HEK293T (cell line): ENCODE data around the gene IFI27L1.

ENCODE experiments used
- CTCF ChIA-PET: fragments of 350-600 bp; formaldehyde crosslinking; extraction: SDS; loops from one replicate; lab custom pipeline; 2021; ENCODE audit warnings: antibody characterized with exemption, inconsistent platforms; lab: Yijun Ruan, JAX
- POLR2A ChIA-PET: fragments of 350-600 bp; formaldehyde crosslinking; extraction: SDS; loops from one replicate; lab custom pipeline; 2020; ENCODE audit warnings: antibody characterized with exemption, inconsistent platforms; lab: Yijun Ruan, JAX
- DNase-seq: peaks from one replicate; pipeline ENCODE4 v3.0.0; 2012; ENCODE audit warnings: mixed read lengths; ENCODE audit errors: extremely low spot score
- ARNT ChIP-seq: fragments of 450-650 bp; IDR thresholded peaks from 2 replicates; pipeline ENCODE4 v1.6.1; 2017; ENCODE audit warnings: mild to moderate bottlenecking
- BHLHE40 ChIP-seq: fragments of 450-650 bp; IDR thresholded peaks from 2 replicates; pipeline ENCODE4 v1.6.1; 2016; ENCODE audit warnings: mild to moderate bottlenecking, moderate library complexity, borderline replicate concordance
- CTBP1 ChIP-seq: fragments of 450-650 bp; IDR thresholded peaks from 2 replicates; pipeline ENCODE4 v1.6.1; 2016; ENCODE audit warnings: borderline replicate concordance
- ELF4 ChIP-seq: fragments of 450-650 bp; IDR thresholded peaks from 2 replicates; pipeline ENCODE4 v1.6.1; 2017; ENCODE audit warnings: antibody characterized with exemption
- FOXA1 ChIP-seq: fragments of 450-650 bp; IDR thresholded peaks from 2 replicates; pipeline ENCODE4 v1.6.1; 2016; ENCODE audit warnings: mild to moderate bottlenecking
- FOXK2 ChIP-seq: fragments of 450-650 bp; IDR thresholded peaks from 2 replicates; pipeline ENCODE4 v1.6.1; 2016; ENCODE audit warnings: mild to moderate bottlenecking
- FOXM1 ChIP-seq: fragments of 450-650 bp; IDR thresholded peaks from 2 replicates; pipeline ENCODE4 v1.6.1; 2017; ENCODE audit warnings: mild to moderate bottlenecking, borderline replicate concordance
- HDGF ChIP-seq: fragments of 450-650 bp; IDR thresholded peaks from 2 replicates; pipeline ENCODE4 v1.6.1; 2017; ENCODE audit warnings: antibody characterized with exemption, borderline replicate concordance
- L3MBTL2 ChIP-seq: fragments of 450-650 bp; conservative IDR thresholded peaks from 2 replicates; pipeline ENCODE4 v1.6.1; 2016; ENCODE audit warnings: mild to moderate bottlenecking
- LEF1 ChIP-seq: fragments of 450-650 bp; IDR thresholded peaks from 2 replicates; pipeline ENCODE4 v1.6.1; 2017; ENCODE audit warnings: mild to moderate bottlenecking, borderline replicate concordance
- NFRKB ChIP-seq: fragments of 450-650 bp; IDR thresholded peaks from 2 replicates; pipeline ENCODE4 v1.6.1; 2016; ENCODE audit warnings: mild to moderate bottlenecking, moderate library complexity
- PKNOX1 ChIP-seq: fragments of 450-650 bp; IDR thresholded peaks from 2 replicates; pipeline ENCODE4 v1.6.1; 2016
- SP1 ChIP-seq: fragments of 450-650 bp; IDR thresholded peaks from 2 replicates; pipeline ENCODE4 v1.6.1; 2017
- SUZ12 ChIP-seq: fragments of 450-650 bp; IDR thresholded peaks from 2 replicates; pipeline ENCODE4 v1.6.1; 2016; ENCODE audit warnings: mild to moderate bottlenecking
- TARDBP ChIP-seq: fragments of 450-650 bp; IDR thresholded peaks from 2 replicates; pipeline ENCODE4 v1.6.1; 2016
- ZNF384 ChIP-seq: fragments of 450-650 bp; IDR thresholded peaks from 2 replicates; pipeline ENCODE4 v1.6.1; 2016

IFI27L1 gene

GRCh38 chr14:94038510-94038909 is 42.6 kb upstream of the IFI27L1 start:
- no peak for DNase-seq
- TF ChIP-seq TARDBP (no peak), PKNOX1 (no peak), SP1 (no peak), FOXM1 (no peak), LEF1 (no peak), HDGF (no peak), SUZ12 (no peak), ZNF384 (no peak), FOXK2 (no peak), ELF4 (no peak), BHLHE40 (no peak), FOXA1 (no peak)
- POLR2A ChIA-PET, result interaction anchor here (1.0 to 1.1 kb wide), 2 partner anchors 13 to 98 kb away, joined by 3 read pairs; partner anchors contain the start of gene OTUB2
- CTCF ChIA-PET, result interaction anchor here (4.9 kb wide), 1 partner anchor 99 kb away, joined by 41 read pairs; no protein-coding TSS in a partner anchor

GRCh38 chr14:94038921-94039629 is 42.0 kb upstream of the IFI27L1 start:
- no peak for DNase-seq
- CTCF ChIA-PET, result interaction anchor here (4.9 kb wide), 1 partner anchor 98 kb away, joined by 41 read pairs; no protein-coding TSS in a partner anchor

GRCh38 chr14:94040247-94040646 is 40.9 kb upstream of the IFI27L1 start:
- no peak for DNase-seq
- ChIA-PET POLR2A (no interaction called here), CTCF (no interaction called here)
- no peak for TF ChIP-seq ZNF384
- no peak for TF ChIP-seq SP1
- TF ChIP-seq ELF4, result no peak
- TF ChIP-seq ARNT, result no peak
- no peak for TF ChIP-seq FOXA1
- TF ChIP-seq FOXM1, result no peak
- no peak for TF ChIP-seq BHLHE40
- no peak for TF ChIP-seq L3MBTL2

More at GRCh38 chr14:94038921-94039629, 42.0 kb upstream of the IFI27L1 start:
- POLR2A ChIA-PET, result no interaction called here
- no peak for TF ChIP-seq NFRKB
- TF ChIP-seq FOXK2, result no peak
- TF ChIP-seq CTBP1, result no peak
- TF ChIP-seq SP1, result no peak
- TF ChIP-seq LEF1, result no peak
- no peak for TF ChIP-seq BHLHE40
- no peak for TF ChIP-seq TARDBP
- TF ChIP-seq ELF4, result no peak
- no peak for TF ChIP-seq HDGF
- no peak for TF ChIP-seq ZNF384
- TF ChIP-seq ARNT, result no peak
- TF ChIP-seq L3MBTL2, result no peak
- no peak for TF ChIP-seq PKNOX1
- TF ChIP-seq FOXA1, result no peak
- no peak for TF ChIP-seq FOXM1
- TF ChIP-seq SUZ12, result no peak

GRCh38 chr14:94040796-94041195 is 40.3 kb upstream of the IFI27L1 start:
- CTCF ChIA-PET, result no interaction called here
- DNase-seq, result no peak
- POLR2A ChIA-PET, result no interaction called here
- TF ChIP-seq FOXM1 (no peak), SP1 (no peak), TARDBP (no peak)

- DNase-seq, result no peak
- TF ChIP-seq SP1, result no peak
- TF ChIP-seq LEF1, result no peak
- no peak for TF ChIP-seq ZNF384
- TF ChIP-seq CTBP1, result no peak
- no peak for TF ChIP-seq FOXK2
- TF ChIP-seq ARNT, result no peak
- no peak for TF ChIP-seq FOXA1
- no peak for TF ChIP-seq BHLHE40
- TF ChIP-seq TARDBP, result no peak
- no peak for TF ChIP-seq L3MBTL2
- TF ChIP-seq ELF4, result no peak
- TF ChIP-seq NFRKB, result no peak
- ChIA-PET POLR2A (no interaction called here), CTCF (interaction anchor here (1.0 kb wide), 1 partner anchor 95 kb away, joined by 3 read pairs; no protein-coding TSS in a partner anchor)
Observed at GRCh38 chr14:94041551-94042346, 39.4 kb upstream of the IFI27L1 start.

- no peak for DNase-seq
- CTCF ChIA-PET, result no interaction called here
- POLR2A ChIA-PET, result no interaction called here
- TF ChIP-seq NFRKB, result no peak
- no peak for TF ChIP-seq BHLHE40
- no peak for TF ChIP-seq CTBP1
- TF ChIP-seq SP1, result no peak
- no peak for TF ChIP-seq LEF1
- TF ChIP-seq HDGF, result no peak
- no peak for TF ChIP-seq ZNF384
- no peak for TF ChIP-seq ARNT
- TF ChIP-seq FOXA1, result no peak
- no peak for TF ChIP-seq PKNOX1
- no peak for TF ChIP-seq L3MBTL2
Observed at GRCh38 chr14:94042433-94043091, 38.5 kb upstream of the IFI27L1 start.
